ENCODE measurements around the gene CTCF.

DNA sequence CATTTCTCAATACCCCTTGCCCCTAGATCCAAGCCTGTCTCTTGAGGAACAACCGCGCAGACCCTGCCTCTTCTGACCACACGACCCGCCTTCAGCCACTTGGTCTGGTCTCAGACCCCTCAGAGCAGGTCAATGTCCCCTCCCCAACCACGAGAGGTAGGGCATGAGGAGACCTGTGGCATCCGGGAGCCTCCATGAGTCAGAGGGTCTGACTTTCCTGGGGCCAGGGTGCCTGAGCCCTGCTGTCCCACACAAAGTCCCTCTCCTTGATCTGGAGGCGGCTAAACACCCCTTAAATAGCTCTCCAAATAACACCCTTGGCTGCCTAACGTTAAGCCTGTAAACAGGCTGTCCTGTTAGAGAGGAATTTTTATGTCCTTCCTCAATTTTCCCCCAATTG is 87.7 kb downstream of the CTCF start:
- TF ChIP-seq, protein P1, sequence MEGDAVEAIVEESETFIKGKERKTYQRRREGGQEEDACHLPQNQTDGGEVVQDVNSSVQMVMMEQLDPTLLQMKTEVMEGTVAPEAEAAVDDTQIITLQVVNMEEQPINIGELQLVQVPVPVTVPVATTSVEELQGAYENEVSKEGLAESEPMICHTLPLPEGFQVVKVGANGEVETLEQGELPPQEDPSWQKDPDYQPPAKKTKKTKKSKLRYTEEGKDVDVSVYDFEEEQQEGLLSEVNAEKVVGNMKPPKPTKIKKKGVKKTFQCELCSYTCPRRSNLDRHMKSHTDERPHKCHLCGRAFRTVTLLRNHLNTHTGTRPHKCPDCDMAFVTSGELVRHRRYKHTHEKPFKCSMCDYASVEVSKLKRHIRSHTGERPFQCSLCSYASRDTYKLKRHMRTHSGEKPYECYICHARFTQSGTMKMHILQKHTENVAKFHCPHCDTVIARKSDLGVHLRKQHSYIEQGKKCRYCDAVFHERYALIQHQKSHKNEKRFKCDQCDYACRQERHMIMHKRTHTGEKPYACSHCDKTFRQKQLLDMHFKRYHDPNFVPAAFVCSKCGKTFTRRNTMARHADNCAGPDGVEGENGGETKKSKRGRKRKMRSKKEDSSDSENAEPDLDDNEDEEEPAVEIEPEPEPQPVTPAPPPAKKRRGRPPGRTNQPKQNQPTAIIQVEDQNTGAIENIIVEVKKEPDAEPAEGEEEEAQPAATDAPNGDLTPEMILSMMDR (conservative IDR thresholded peaks at IDR 0.05; ENCODE audit: low read depth in 2 of 2): no peak
- TF ChIP-seq EZH2 (IDR thresholded peaks at IDR 0.05; ENCODE audit: low read depth, unreplicated experiment) (no peak), EZH2phosphoT487 (IDR thresholded peaks at IDR 0.05; ENCODE audit: unreplicated experiment) (no peak), ETS1 (IDR thresholded peaks at IDR 0.05) (no peak), CREB1 (CRISPR knock-in tag; IDR thresholded peaks at IDR 0.05; ENCODE audit: low read depth) (no peak), POLR2AphosphoS5 (IDR thresholded peaks at IDR 0.05; ENCODE audit: low read depth) (no peak), STAT1 (IDR thresholded peaks at IDR 0.05; ENCODE audit: unreplicated experiment) (no peak), ZNF462 (CRISPR knock-in tag; IDR thresholded peaks at IDR 0.05) (no peak)
- TF ChIP-seq, protein P2, sequence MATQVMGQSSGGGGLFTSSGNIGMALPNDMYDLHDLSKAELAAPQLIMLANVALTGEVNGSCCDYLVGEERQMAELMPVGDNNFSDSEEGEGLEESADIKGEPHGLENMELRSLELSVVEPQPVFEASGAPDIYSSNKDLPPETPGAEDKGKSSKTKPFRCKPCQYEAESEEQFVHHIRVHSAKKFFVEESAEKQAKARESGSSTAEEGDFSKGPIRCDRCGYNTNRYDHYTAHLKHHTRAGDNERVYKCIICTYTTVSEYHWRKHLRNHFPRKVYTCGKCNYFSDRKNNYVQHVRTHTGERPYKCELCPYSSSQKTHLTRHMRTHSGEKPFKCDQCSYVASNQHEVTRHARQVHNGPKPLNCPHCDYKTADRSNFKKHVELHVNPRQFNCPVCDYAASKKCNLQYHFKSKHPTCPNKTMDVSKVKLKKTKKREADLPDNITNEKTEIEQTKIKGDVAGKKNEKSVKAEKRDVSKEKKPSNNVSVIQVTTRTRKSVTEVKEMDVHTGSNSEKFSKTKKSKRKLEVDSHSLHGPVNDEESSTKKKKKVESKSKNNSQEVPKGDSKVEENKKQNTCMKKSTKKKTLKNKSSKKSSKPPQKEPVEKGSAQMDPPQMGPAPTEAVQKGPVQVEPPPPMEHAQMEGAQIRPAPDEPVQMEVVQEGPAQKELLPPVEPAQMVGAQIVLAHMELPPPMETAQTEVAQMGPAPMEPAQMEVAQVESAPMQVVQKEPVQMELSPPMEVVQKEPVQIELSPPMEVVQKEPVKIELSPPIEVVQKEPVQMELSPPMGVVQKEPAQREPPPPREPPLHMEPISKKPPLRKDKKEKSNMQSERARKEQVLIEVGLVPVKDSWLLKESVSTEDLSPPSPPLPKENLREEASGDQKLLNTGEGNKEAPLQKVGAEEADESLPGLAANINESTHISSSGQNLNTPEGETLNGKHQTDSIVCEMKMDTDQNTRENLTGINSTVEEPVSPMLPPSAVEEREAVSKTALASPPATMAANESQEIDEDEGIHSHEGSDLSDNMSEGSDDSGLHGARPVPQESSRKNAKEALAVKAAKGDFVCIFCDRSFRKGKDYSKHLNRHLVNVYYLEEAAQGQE (IDR thresholded peaks at IDR 0.05; ENCODE audit: unreplicated experiment): no peak
